Fibroblast of mammary gland (primary cell): Measurements from ENCODE around the gene KDM2A.
A peak's percentile ranks its signal among the peaks of the same experiment; 100 is the strongest.

Experiments used
- DNase-seq: peaks from one replicate; pipeline ENCODE4 v3.0.0-alpha.2; 2010; ENCODE audit warnings: low read depth
- H3K4me3 ChIP-seq: 2 replicates; pipeline ENCODE4 v1.5.1; 2011; ENCODE audit warnings: low read depth, mild to moderate bottlenecking, low read length, moderate library complexity; ENCODE audit not compliant: control insufficient read depth
- TF ChIP-seq, protein P1 (sequence below): conservative IDR thresholded peaks from 2 replicates; pipeline ENCODE4 v1.5.1; 2011; ENCODE audit warnings: low read depth, low read length, inconsistent platforms; ENCODE audit not compliant: control insufficient read depth, insufficient read depth

KDM2A gene

DNA sequence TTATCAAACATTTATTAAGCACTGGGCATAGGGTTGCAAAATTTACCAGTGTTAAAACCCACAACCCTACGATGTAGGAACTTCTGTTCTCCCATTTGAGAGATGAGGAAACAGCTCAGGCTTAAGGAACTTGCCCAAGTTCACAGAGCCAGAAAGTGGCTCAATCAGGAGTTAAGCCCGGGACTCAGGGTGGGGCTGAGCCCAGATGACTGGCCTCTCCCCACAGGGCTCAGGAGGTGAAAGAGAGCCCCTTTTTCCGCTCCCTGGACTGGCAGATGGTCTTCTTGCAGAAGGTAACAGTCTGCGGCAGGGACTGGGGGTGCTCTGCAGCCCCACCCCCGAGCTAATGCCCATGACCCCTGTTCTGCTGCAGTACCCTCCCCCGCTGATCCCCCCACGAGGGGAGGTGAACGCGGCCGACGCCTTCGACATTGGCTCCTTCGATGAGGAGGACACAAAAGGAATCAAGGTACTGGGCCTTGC lies 164.5 kb downstream of the KDM2A start:
- no peak for DNase-seq
- TF ChIP-seq, protein P1, sequence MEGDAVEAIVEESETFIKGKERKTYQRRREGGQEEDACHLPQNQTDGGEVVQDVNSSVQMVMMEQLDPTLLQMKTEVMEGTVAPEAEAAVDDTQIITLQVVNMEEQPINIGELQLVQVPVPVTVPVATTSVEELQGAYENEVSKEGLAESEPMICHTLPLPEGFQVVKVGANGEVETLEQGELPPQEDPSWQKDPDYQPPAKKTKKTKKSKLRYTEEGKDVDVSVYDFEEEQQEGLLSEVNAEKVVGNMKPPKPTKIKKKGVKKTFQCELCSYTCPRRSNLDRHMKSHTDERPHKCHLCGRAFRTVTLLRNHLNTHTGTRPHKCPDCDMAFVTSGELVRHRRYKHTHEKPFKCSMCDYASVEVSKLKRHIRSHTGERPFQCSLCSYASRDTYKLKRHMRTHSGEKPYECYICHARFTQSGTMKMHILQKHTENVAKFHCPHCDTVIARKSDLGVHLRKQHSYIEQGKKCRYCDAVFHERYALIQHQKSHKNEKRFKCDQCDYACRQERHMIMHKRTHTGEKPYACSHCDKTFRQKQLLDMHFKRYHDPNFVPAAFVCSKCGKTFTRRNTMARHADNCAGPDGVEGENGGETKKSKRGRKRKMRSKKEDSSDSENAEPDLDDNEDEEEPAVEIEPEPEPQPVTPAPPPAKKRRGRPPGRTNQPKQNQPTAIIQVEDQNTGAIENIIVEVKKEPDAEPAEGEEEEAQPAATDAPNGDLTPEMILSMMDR, result no peak
- H3K4me3 ChIP-seq, result no peak overlapping the region

DNA sequence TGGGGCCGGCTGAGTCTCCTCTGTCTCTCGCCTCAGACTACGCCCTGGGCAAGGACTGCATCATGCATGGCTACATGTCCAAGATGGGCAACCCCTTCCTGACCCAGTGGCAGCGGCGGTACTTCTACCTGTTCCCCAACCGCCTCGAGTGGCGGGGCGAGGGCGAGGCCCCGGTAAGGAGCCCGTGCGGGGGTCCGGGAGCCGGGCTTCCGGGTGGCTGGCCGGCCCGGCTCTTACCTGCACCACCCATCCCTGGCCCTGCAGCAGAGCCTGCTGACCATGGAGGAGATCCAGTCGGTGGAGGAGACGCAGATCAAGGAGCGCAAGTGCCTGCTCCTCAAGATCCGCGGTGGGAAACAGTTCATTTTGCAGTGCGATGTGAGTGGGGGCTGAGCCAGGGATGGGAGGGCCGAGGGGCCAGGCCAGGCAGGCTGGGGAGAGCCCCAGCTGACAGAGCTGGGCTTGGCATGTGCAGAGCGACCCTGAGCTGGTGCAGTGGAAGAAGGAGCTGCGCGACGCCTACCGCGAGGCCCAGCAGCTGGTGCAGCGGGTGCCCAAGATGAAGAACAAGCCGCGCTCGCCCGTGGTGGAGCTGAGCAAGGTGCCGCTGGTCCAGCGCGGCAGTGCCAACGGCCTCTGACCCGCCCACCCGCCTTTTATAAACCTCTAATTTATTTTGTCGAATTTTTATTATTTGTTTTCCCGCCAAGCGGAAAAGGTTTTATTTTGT lies 165.9 kb downstream of the KDM2A start:
- H3K4me3 ChIP-seq, result no peak overlapping the region
- TF ChIP-seq, protein P1, result no peak
- DNase-seq, result no peak

DNA sequence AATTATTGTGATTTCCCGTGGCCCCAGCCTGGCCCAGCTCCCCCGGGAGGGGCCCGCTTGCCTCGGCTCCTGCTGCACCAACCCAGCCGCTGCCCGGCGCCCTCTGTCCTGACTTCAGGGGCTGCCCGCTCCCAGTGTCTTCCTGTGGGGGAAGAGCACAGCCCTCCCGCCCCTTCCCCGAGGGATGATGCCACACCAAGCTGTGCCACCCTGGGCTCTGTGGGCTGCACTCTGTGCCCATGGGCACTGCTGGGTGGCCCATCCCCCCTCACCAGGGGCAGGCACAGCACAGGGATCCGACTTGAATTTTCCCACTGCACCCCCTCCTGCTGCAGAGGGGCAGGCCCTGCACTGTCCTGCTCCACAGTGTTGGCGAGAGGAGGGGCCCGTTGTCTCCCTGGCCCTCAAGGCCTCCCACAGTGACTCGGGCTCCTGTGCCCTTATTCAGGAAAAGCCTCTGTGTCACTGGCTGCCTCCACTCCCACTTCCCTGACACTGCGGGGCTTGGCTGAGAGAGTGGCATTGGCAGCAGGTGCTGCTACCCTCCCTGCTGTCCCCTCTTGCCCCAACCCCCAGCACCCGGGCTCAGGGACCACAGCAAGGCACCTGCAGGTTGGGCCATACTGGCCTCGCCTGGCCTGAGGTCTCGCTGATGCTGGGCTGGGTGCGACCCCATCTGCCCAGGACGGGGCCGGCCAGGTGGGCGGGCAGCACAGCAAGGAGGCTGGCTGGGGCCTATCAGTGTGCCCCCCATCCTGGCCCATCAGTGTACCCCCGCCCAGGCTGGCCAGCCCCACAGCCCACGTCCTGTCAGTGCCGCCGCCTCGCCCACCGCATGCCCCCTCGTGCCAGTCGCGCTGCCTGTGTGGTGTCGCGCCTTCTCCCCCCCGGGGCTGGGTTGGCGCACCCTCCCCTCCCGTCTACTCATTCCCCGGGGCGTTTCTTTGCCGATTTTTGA lies 166.8 kb downstream of the KDM2A start:
- TF ChIP-seq, protein P1, result no peak
- no peak overlapping the region for H3K4me3 ChIP-seq
- no peak for DNase-seq

DNA sequence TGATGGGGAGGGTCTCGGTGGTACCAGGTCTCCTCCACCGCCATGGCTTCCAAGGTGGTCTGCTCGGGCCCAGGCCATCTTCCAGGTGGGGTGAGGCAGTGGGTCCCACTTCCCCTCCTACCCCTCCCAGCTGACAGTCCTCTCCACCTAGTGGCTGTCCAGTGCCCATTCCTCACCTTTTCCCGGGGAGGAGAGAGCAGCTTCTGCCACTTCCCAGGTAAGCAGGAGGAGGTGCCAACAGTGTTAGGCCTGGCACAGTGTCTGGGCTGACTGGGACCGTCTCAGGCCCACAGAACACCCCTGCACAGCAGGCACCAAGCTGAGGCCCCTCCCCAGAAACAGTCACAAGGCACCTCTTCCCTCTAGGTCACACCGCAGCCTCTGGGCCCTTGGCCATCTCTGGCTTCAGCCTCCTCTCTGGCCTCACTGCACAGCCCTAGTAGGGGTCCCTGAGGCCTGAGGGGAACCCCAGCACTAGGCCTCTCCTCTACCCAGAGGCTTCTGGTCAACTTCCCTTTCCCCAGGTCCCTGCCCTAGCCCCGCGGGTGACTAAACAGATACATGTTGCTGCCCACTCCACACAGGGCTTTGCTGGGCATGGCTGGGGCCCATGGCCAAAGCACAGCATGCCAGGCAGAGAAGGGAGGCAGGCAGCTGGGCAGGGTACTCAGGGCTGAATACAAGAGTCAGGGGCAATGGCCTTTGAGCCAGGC lies 167.7 kb downstream of the KDM2A start:
- no peak for DNase-seq
- TF ChIP-seq, protein P1, result no peak
- no peak overlapping the region for H3K4me3 ChIP-seq

DNA sequence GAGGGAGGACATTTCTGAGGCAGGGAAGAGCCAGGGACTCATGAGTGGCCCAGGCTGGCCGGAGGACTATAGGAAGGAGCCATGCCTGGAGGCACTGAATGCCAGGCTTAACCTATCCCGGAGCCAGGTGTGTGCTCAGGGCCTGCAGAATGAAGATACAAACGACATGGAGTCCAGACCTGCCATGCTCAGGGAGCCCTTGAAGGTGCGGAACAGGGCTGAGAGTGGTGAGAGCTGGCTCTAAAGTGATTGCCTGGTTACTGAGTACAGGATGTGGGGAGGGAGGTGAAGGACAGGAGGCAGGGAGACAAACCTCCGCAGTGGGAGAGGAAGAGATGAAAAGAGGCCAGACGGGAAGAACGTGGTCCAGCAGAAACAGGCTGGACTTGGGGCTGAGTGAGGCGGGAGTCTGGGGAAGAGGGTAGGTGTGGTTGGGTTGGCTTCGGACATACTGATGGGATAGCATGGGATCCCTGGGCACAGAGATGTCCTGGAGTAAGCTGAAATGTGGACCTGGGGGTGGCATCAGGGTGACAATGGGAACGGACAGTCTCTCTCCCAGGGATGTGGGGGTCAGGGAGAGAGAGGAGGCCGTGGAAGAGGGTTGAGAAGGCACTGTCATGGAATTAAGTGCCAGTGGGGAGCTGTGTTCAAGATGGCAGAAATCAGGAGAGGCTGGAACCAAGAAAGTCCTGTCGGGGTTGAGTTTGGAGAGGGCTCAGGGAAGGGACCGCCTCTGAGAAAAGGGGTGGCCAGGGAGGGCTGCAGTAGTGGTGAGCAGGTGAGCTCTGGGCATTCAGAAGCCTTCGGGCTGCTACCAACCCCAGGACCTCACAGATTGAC lies 168.5 kb downstream of the KDM2A start:
- DNase-seq, result no peak
- H3K4me3 ChIP-seq, result no peak overlapping the region
- TF ChIP-seq, protein P1, result no peak

DNA sequence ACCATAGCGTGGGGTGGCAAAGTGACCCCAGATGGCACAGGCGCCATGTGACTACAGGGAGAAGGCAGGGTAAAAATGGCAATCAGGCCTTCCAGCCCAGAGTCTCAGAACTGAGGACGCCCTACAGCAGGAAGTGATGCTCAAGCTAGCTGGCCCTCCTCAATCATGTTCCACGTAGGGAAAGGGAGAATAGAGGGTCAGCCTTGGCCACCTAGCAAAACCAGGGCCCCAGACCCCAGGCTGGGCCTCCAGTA lies 169.1 kb downstream of the KDM2A start:
- H3K4me3 ChIP-seq, result peak overlapping the region; percentile 61
- DNase-seq, result no peak
- TF ChIP-seq, protein P1, result no peak
